ENCODE data around the gene FHIT.

DNA sequence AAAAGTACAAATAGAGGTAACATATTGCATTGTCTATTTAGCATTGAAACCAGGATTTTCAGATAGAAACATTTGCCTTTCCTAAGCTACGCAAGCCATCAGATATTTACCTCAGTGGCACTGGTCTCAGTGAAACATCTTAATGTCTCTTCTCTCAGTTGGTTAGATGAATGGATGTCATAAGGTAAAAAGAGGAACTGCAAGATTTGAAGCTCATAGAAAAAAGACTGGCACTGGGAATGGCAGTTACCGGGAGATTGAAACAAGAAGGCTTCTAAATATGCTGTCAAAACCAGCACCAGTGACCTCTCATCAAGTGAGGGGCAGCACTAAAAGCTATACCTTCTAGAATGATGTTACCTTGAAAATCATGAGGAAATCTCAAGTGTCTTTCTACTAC lies 486.4 kb downstream of the FHIT start:
- TF ChIP-seq, protein P1, sequence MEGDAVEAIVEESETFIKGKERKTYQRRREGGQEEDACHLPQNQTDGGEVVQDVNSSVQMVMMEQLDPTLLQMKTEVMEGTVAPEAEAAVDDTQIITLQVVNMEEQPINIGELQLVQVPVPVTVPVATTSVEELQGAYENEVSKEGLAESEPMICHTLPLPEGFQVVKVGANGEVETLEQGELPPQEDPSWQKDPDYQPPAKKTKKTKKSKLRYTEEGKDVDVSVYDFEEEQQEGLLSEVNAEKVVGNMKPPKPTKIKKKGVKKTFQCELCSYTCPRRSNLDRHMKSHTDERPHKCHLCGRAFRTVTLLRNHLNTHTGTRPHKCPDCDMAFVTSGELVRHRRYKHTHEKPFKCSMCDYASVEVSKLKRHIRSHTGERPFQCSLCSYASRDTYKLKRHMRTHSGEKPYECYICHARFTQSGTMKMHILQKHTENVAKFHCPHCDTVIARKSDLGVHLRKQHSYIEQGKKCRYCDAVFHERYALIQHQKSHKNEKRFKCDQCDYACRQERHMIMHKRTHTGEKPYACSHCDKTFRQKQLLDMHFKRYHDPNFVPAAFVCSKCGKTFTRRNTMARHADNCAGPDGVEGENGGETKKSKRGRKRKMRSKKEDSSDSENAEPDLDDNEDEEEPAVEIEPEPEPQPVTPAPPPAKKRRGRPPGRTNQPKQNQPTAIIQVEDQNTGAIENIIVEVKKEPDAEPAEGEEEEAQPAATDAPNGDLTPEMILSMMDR (IDR thresholded peaks at IDR 0.05), result no peak
- TF ChIP-seq EP300 (IDR thresholded peaks at IDR 0.05; ENCODE audit: low read depth), result no peak

All from transverse colon (tissue), 3 donors.